HFF-Myc (cell line): ENCODE results near the gene SH2D3C.
"Not testable (repeated sequence)": the region's sequence is repeated elsewhere in the genome, so short reads cannot be mapped to it uniquely, and the experiment has no call there.

Source experiments
- DNase-seq: peaks from one replicate; pipeline ENCODE4 v3.0.0-alpha.2; 2011; ENCODE audit warnings: low read depth; ENCODE audit errors: extremely low read depth
- H3K4me3 ChIP-seq: replicated peaks from 2 replicates; pipeline ENCODE4 v1.5.1; 2011; ENCODE audit warnings: low read depth, mild to moderate bottlenecking, control low read depth, low read length
- CTCF ChIP-seq: IDR thresholded peaks from 2 replicates; pipeline ENCODE4 v1.5.1; 2012; ENCODE audit warnings: mild to moderate bottlenecking, low read depth, low read length, control low read depth; ENCODE audit errors: missing control alignments

Gene SH2D3C

DNA sequence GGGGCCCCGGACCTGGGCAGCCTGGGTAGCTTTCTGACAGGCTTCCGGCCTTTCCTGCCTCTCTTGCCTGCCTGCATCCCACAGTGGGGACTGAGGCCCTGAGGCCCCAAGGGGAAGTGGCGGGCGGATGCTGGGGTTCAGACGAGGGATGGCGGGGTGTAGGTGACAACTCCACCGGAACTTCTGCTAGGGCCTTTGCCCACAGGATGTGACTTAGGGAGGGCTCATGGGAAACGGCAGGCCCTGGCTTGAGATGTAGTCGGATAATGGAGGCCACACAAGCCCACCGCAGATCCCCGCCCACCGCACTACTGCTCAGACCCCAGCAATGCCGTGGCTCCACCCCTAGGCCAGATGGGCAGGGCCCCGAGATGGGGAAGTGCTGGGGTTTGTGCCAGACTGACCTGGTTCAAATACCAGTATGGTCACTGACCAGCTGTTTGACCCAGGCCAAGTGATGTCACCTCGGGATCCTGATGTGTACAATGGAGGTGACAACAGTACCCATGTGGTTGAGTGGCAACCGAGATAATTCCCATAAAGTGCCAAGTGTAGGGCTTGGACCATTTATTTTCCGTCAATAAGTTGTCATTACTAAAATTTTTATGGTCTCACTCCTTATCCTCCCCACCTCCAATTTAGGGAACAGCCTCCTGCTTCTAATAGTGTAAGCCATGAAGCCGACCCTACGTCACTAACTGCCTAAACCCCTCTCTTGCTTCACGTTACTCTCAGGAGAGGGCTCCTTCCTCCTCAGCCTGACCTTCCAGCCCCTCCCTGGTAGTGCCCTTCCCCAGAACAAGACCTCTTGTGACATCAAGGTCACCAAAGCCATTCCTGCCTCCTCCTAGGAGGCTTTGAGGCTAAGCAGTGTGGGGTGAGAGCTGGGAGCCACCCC, 4.9 kb upstream of the SH2D3C start:
- no peak for TF ChIP-seq CTCF
- DNase-seq: no peak
- H3K4me3 ChIP-seq: no peak overlapping the region

DNA sequence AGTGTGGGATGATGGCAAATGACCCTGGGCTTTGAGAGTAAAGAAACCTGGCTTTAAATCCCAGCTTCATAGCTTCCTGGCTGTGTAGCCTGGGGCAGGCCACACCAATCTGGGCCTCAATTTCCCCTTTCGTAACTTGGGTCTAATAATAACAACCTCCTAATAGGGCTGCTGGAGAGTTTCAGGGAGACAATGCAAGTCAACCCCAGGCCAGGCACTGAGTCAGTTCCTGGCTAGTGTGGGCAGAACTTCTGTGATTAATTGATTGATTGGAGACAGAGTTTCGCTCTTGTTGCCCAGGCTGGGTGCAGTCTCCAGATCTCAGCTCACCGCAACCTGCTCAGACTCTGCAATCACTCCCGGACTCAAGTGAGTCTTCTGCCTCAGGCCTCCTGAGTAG, 3.3 kb upstream of the SH2D3C start:
- DNase-seq: no peak
- no peak for TF ChIP-seq CTCF
- no peak overlapping the region for H3K4me3 ChIP-seq

DNA sequence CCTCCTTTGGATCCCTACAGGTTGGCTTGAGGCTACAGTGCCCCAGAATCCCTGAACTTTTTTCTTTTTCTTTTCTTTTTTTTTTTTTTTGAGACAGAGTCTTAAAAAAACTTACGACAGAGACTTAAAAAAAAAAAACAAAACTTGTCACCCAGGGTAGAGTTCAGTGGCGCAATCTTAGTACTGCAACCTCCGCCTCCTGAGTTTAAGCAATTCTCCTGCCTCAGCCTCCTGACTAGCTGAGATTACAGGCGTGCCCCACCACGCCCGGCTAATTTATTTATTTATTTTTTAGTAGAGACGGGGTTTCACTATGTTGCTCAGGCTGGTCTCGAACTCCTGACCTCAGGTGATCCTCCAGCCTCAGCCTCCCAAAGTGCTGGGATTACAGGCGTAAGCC, 2.4 kb upstream of the SH2D3C start:
- H3K4me3 ChIP-seq, DNase-seq: not testable (repeated sequence)

GRCh38 chr9:127780126-127780885, 1.8 kb upstream of the SH2D3C start:
- no peak overlapping the region for H3K4me3 ChIP-seq
- no peak for TF ChIP-seq CTCF
- DNase-seq: no peak

- no peak overlapping the region for H3K4me3 ChIP-seq
- no peak for TF ChIP-seq CTCF
- no peak for DNase-seq
These were observed 893 bp upstream of the SH2D3C start for GRCh38 chr9:127779136-127779981.

DNA sequence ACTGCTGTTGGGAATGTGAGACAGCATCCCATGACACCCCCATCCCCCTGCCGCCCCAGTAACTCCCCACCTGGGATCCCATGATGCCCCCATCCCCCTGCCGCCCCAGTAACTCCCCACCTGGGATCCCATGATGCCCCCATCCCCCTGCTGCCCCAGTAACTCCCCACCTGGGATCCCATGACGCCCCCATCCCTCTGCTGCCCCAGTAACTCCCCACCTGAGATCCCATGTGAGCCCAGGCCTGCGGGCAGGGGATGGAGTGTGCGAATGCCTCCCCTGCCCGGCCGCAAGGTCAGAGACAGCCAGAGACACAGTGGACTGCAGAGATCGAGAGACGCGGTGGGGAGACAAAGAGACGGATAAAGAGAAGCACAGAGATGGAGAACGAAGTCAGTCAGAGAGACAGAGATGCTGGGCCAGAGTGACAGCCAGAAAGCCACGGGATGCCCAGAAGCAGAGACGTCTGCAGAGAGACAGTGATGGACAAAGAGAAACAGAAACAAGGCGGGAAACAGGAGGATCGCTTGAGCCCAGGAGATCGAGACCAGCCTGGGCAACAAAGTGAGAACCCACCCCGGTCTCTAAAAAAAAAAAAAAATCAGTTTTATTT, 992 bp downstream of the SH2D3C start:
- no peak for DNase-seq
- TF ChIP-seq CTCF: no peak
- H3K4me3 ChIP-seq: no peak overlapping the region
